ENCODE measurements around the gene COX11. TPM values are rescaled to one million over a fixed set of nuclear protein-coding genes. Genes with fewer than 3 reads are reported as not detected.

The COX11 gene
- polyA plus RNA-seq, 1 donor, result 126 TPM

DNA sequence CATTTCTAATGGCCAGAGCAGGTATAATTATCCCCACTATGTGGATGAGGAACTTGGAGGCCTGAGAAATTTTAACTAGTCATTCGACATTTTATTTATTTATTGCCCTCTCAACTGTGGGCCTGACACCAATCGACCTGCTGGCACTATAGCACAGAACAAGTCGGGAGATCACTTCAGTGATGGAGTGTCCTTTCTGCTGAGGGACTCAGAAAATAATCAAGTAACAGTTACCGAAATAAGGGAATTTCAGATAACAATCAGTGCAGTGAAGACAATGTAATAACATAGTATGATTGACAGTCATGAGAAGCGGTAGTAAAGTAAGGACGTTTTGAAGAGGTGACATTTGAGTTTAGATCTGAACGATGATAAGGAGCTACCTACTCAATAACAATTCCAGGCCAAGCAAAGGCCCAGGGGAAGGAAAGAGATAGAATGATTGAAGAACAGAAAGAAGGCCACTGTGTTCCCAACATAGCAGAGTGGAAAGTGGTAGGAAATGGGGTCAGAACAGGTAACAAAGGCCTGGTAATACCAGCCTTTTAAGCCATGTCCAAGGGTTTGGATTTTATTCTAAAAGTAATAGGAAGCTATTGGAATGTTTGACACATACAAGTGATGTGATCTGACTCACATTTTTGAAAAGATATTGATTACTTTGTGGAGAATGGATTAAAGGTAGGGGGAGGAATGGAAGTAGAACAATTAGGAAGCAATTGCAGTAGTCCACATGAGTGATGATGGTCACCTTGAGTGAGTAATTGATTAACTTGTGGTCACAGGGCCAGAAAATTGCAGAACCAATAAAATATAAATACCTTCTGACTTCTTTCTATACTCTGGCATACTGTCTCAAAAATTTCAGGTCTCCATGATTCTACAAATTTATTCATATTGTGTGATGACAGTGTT, 1.5 kb upstream of the COX11 start:
- no peak for DNase-seq

GRCh38 chr17:54968988-54969332, 506 bp upstream of the COX11 start:
- no peak for DNase-seq

GRCh38 chr17:54967621-54968261, 713 bp downstream of the COX11 start:
- DNase-seq, result peak; percentile 52

DNA sequence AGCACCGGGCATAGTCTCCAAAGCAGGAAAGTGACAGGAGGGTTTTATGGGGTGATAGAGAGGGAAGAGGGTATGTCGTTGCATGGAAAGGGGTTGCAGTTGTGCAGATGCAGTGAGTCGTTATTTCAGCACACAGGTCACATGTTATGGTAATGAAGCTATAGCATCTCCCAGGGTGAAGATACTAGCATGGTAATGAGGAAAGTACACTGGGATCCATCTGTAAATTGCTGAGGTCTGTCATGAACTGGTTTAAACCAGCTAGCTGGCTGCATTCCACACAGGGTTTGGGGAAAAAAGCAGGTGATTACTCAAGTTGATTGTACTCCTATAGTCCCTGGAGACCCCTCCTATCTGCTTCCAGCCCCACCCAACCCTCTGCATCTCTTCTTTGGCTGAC, 11.7 kb downstream of the COX11 start:
- DNase-seq, result no peak

- DNase-seq, result no peak
These were observed 17.2 kb downstream of the COX11 start for GRCh38 chr17:54951286-54951685.

DNA sequence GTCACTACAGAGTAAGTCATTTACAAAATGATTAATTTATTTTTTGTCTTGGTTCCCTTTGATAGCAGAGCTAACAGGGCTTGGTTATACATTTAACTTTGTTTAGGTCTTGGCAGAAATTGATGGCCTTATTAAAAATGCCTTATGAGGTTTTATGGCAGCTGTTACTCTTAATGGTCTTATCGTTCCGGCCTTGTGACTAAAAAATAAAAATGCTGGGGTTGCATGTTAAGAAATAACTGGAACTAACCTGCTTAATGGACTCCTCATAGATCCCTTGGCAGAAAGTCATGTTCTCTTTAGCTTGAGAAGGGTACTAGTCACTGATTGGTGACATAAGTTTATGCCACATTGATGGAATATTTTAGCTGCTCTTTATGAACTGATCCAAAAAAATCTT, 18.3 kb downstream of the COX11 start:
- no peak for DNase-seq

GRCh38 chr17:54948380-54948779, 20.1 kb downstream of the COX11 start:
- no peak for DNase-seq

GRCh38 chr17:54947396-54947795, 21.1 kb downstream of the COX11 start:
- no peak for DNase-seq

DNA sequence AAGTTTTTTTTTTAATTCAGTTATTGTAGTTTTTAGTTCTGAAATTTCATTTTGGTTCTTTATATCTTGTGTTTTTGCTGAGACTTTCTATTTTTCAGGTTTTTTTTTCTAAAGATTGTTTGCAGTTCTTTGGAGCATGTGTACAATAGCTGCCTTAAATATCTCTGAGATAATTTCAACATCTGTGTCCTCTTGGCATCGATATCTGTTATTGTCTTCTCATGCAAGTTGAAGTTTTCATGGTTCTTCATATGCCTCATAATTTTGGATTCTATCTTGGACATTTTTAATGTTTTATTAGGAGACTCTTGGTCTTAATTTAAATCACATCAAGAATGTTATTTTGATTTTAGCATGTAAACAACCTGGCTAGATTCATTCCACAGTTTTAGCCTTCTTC, 22.8 kb downstream of the COX11 start:
- DNase-seq, result no peak

- no peak for DNase-seq
These were observed 23.2 kb downstream of the COX11 start for GRCh38 chr17:54945231-54945630.

DNA sequence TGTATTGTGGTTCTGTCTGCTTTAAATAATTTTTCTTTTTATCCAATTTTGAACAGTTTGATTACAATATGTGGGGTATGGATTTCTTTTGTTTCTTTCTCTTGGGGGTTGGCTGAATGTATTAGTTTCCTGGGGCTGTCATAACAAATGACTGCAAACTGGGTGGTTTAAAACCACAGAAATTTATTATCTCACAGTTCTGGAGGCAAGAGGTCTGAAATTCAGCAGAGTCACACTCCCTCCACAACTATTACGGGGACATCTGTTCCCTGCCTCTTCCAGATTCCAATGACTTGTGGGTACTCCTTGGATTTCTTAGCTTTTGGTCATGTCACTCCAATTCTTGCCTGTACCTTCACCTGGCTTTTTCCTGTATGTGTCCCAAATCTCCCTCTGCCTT, 23.7 kb downstream of the COX11 start:
- DNase-seq, result no peak

DNA sequence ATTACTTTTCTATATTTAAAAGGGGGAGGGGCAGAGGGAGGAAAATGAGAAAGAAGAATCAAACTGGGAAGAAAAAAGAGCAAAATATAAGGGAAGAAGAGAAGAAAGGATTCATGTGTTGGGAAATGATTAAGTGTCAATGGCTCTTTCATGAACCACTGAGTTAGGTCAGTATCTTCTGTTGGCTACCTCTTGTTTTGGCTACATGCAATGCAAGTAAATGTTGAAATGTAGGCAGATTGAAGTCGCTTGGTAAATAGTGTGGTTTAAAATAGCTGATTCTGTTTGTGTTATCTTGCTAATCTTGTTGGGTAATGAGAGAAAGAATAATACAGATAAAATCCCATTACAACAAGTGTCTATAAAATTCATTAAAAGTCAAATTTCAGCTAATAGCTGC, 27.2 kb downstream of the COX11 start:
- DNase-seq, result no peak

DNA sequence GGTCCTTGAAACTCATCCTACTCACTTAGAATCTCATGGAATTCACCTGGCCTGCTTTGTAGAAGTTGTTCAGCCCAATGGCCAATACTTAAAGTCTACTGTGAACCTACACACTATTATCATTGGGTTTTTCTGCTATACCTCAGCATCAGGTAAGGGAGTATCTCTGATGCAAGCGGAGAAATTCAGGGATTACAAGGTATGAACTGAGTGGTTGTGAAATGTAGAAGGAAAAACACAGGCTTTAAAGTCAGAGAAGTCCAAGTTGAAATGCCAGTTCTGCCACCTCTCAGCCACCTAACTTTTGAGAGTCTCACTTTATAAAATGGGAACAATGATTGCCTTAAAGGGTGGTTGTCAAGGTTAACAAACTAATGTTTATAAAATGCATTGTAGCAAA, 31.0 kb downstream of the COX11 start:
- no peak for DNase-seq

GRCh38 chr17:54937018-54937417, 31.4 kb downstream of the COX11 start:
- DNase-seq, result no peak

DNA sequence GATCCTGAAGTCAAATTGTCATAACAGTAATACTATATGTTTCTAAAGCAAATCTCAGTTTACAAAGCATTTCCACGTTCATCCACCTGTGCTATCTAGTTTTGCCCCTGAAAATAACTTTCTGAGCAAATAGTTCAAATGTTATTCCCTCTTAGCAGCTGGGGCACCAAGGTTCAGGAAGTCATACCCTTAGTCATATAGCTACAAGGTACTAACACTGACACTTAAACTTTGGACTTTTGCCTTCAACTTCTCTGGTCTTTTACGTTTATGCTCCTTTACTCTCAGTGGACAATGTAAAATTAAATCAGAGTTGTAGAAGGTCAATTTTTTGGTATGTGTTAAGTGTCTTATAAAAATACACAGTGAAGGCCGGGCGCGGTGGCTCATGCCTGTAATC, 33.0 kb downstream of the COX11 start:
- no peak for DNase-seq

DNA sequence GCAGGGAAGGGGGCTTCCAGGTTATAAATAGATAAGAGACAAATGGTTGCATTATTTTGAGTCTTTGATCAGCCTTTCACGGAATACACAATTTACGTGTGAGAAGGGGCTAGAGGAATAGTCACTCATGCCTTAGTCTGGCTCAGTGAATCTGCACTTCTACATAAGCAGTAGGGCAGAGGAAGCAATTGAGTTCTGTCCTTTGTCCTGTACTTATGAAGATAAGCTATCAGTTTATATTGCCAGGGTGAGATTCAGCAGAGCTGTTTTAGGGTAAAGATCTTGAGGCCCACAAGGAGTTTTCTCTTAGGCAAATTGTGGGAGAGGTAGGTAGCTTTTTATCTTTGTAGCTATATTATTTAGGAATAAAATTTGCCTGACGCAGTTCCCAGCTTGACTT, 34.5 kb downstream of the COX11 start:
- no peak for DNase-seq

GRCh38 chr17:54932711-54933110, 35.7 kb downstream of the COX11 start:
- no peak for DNase-seq

- no peak for DNase-seq
These were observed 40.9 kb downstream of the COX11 start for GRCh38 chr17:54927525-54927924.

DNA sequence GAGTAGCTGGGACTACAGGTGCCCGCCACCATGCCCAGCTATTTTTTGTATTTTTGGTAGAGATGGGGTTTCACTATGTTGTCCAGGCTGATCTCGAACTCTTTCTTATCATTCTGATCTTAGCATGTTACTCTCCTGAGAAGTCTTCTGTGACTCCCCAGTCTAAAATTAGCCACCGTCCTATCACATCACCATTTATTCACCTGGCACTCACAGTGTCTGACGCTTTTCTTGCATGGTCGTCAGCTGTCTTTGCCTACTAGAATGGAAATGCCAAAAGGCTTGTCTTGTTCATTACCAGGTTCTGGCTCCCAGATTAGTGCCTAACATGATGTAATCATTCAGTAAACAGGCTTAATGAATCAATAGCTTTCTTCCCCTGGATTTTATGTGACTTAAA, 44.0 kb downstream of the COX11 start:
- DNase-seq, result no peak

GRCh38 chr17:54920819-54921218, 47.6 kb downstream of the COX11 start:
- no peak for DNase-seq

DNA sequence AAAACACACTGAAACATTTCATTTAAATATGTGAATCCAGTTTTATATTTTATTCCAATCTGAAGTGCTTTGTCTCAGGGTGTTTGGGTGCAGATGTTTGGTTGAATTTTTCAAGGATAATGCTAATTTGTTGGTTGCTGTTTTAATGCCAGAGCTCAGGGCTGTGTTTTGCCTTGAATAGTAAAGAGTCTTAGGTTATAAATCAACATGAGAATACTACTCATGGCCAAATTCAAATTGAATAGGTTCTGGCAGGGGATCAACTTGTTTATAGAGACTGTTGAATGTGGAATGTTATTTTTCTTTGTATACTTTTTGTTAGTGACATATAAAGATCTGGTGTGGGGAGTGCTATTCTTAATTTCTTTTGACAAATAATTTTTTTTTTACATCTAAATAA, 49.0 kb downstream of the COX11 start:
- DNase-seq, result no peak

- DNase-seq, result no peak
These were observed 51.7 kb downstream of the COX11 start for GRCh38 chr17:54916721-54917120.

All from left kidney (tissue), 2 donors.